ENCODE results near the gene PIGQ.

- TF ChIP-seq ZNF114 (CRISPR knock-in tag; IDR thresholded peaks at IDR 0.05) (no peak), CTCF (conservative IDR thresholded peaks at IDR 0.05; ENCODE audit: low read depth in 2 of 2) (no peak), EZH2 (IDR thresholded peaks at IDR 0.05; ENCODE audit: low read depth, unreplicated experiment) (no peak), POLR2AphosphoS5 (IDR thresholded peaks at IDR 0.05; ENCODE audit: low read depth) (no peak), CREB1 (CRISPR knock-in tag; IDR thresholded peaks at IDR 0.05; ENCODE audit: low read depth) (no peak), REST (IDR thresholded peaks at IDR 0.05; ENCODE audit: unreplicated experiment) (no peak), EZH2phosphoT487 (IDR thresholded peaks at IDR 0.05; ENCODE audit: unreplicated experiment) (no peak)
Observed at GRCh38 chr16:528111-529011, 41.4 kb upstream of the PIGQ start.

Data from GM23338 (cell line).